Kasumi-1 (cell line): ENCODE measurements around the gene PIP4K2C.

Experiments
- DNase-seq, 2 experiments: peaks; one replicate each; lab custom pipeline; 2025; lab: John Stamatoyannopoulos, UW

Gene PIP4K2C

GRCh38 chr12:57590864-57591781, at the start of gene PIP4K2C:
TSS of gene PIP4K2C (plus strand) at chr12:57591192. CDS start at chr12:57591290, 98 bp downstream.
- peak; percentile 37 to 46 for DNase-seq

DNA sequence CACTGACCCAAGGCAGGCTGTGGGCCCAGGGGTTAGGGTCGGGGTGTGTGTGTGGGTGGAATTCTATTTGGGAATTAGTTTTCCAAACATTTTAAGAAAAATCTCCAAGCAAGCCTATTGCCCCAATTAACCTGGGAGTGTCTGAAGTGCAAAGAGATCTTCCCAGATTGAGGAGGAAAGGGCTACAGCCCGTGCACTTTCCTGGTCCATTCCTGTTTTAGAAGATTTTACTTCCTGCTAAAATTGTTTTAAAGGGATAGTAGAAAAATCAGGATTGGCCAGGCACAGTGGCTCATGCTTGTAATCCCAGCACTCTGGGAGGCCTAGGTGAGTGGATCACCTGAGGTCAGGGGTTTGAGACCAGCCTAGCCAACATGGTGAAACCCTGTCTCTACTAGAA, 49.3 kb upstream of the PIP4K2C start:
- DNase-seq, result no peak

- no peak for DNase-seq
These were observed 47.4 kb upstream of the PIP4K2C start for GRCh38 chr12:57543581-57543980.

GRCh38 chr12:57545809-57546437, 45.1 kb upstream of the PIP4K2C start:
- no peak for DNase-seq

DNA sequence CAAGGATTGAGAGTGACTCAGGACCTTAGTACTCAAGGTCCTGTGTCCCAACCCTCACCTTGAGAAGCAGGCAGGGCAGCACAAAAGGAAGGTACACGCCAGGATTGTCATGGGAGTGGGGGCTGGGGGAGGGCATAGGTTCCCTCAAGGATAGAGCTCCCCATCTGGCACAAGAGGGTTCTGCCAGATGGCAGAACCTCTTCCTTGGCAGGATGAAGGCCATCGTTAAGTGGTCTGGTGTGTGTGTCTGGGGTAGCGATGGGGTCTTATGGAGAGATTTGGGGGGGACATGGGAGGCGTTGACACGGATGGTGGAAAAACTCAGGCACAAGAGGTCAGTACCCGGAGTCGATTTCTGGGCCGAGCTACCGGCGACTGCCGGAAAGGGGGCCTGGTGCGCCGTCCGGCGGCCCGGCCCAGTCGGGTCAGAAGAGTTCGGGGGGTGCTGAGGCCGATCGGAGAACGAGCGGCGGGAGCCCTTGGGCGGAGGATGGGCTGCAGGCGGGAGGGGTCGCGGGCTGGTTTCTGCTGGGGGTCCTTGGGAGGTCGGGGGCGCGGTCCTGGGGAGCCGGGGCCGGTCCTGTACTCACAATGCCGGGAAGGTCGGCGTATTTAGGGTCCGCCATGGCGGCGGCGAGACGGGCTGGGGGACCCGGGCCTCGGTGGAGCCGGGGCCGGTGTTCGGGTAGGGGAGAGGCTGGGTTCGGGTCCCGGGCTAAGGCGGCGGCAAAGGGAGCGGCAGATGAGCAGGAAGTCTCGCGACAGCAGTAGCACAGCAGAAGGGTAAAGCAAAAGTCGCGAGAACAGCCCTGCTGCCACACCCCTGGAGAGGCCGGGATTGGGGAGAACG, 44.3 kb upstream of the PIP4K2C start, which contains the start of gene DCTN2:
DCTN2 (minus strand) TSS at position 755 of the 850 bp plus-strand sequence; CDS start at position 626, 129 bp downstream.
- peak; percentile 26 to 99 for DNase-seq

DNA sequence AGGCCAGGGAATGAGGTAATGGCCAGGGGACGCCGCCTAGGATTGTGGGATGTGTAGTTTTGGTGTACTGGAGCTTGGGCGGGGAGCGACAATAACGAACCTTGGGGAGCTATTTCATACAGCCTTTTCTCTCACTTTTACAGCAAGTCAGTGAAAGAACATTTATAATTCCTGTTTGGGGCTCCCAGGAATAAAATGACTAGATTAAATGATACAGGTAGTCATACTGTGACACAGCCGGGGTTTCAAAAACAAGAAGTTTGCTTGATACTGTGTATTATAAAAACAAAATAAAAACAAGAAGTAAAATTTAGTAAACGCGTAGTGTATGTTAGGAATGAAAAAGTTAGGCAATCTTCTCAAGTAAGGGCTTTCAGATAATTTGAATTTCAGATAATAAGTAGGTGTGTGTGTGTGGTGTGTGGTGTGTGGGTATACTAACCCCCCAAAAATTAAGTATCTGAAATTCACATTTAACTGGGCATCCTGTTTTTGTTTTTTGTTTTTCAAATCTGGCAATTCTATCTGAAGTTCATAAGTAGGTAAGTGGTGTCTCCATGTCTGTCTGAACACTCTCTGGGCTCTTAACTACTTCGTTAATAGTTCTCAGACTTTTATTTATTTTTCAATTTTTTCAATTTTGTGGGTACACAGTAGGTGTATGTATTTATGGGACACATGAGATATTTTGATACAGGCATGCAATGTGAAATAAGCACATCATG, 43.5 kb upstream of the PIP4K2C start:
- DNase-seq, result peak in 1 of 2 experiments; percentile 99

- no peak for DNase-seq
These were observed 43.0 kb upstream of the PIP4K2C start for GRCh38 chr12:57548013-57548315.

DNA sequence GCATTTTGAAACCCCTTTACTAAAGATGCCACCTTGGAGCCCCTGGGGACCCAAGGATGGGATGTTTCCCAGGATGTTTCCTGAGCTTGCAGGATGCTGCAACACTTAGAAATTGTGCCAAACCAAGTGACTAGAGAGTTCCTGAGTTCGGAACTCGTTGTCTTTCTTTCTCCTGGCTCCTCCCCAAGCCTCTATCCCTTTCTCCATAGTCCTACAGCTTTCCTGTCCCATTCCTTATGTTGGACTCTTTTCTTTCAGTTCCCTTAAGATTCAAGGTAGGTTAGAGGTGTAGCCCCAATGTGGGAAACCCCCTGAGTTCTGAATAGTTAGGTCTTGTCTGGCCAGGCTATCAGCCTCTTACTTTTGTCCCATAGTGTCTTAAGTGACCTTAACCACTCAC, 42.5 kb upstream of the PIP4K2C start:
- no peak for DNase-seq

- DNase-seq, result no peak
These were observed 41.6 kb upstream of the PIP4K2C start for GRCh38 chr12:57549203-57549908.

- DNase-seq, result no peak
These were observed 40.9 kb upstream of the PIP4K2C start, which contains the start of gene KIF5A for GRCh38 chr12:57549909-57550640. TSS of gene KIF5A (plus strand) at chr12:57550044. CDS start at chr12:57550272, 228 bp downstream.

GRCh38 chr12:57550641-57551549, 40.1 kb upstream of the PIP4K2C start:
- no peak for DNase-seq

DNA sequence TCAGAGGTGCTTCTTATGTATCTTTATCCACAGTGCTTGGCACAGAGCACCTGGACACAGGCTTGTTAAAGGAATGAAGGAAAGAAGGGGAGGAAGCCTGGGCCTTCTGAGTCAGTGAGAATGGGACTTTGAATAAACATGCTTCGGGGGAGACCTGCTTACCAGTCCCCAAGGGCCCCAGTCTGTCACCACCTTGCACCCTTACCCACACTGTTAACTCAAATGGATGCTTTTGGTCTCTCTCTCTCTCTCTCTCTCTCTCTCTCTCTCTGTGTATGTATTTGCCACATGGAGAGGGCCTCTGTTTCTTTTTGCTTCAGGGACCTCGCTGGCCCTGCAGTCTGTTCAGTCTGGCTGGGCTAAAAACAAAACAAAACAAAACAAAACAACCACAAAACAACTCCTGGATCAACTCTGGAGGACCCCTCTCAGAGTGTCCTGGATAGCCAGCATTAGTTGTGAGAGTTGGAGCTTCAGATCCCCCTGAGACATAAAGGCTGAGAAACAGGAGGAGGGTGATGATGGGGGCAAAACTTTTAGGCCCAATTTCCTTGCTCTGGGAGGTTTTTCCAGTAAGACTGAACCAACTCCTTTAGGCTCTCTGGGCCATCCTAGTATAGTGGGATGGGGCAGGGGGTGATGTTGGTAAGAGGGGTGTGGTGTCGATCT, 39.2 kb upstream of the PIP4K2C start:
- DNase-seq, result no peak

- no peak for DNase-seq
These were observed 38.7 kb upstream of the PIP4K2C start for GRCh38 chr12:57552306-57552651.

GRCh38 chr12:57552835-57553313, 38.1 kb upstream of the PIP4K2C start:
- no peak for DNase-seq

GRCh38 chr12:57553343-57554202, 37.4 kb upstream of the PIP4K2C start:
- DNase-seq, result no peak

DNA sequence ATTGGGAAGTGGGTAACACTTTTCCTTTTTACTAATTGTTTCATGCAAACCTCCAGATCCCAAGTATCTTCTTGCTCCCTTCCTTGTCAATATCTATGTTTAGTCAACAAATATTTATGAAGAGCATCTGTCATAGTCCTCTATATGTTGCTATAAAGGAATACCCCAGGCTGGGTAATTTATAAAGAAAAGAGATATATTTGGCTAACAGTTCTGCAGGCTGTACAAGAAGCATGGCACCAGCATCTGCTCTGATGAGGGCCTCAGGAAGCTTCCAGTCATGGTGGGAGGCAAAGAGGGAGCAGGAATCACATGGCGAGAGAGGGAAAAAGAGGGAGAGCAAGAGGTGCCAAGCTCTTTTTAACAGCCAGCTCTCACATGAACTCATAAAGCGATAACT, 36.5 kb upstream of the PIP4K2C start:
- DNase-seq, result no peak

- no peak for DNase-seq
These were observed 36.1 kb upstream of the PIP4K2C start for GRCh38 chr12:57554897-57555296.

GRCh38 chr12:57558864-57559263, 32.1 kb upstream of the PIP4K2C start:
- no peak for DNase-seq
